ENCODE measurements around the gene USH2A. TPM values are rescaled to one million over a fixed set of nuclear protein-coding genes. Genes with fewer than 3 reads are reported as not detected.

The USH2A gene
- polyA plus RNA-seq, 1 of the 3 experiments (the other 2 are of a cell fraction): under 0.01 TPM

DNA sequence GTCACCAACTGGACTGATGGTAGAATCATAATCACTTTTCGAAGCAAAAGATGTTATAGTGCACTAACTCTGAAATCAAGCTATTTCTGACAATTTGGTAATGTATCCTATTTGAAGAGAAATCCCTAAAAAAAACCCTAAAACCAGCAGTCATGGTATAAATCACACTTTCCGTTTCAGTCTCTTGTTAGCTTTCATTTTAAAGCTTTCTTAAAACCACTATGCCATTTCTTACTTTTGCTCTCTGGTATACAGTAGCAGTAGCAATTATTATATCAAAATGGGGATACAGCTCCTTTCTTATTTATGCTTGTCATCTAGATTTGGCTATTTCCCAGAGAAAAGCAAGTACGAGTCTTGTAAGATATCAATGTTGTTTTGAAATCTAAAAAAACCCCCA is 532.8 kb downstream of the USH2A start:
- H2AFZ ChIP-seq (ENCODE audit: low read depth): no peak overlapping the region; the same call in 1 of the 2 replicates
- no peaks in the 10 kb centered on the region for H3K9me2 ChIP-seq
- no peak overlapping the region for H3K4me2 ChIP-seq
- no peaks in the 10 kb centered on the region for H3K27me3 ChIP-seq (ENCODE audit: insufficient read depth)
- WGBS (ENCODE audit: low lambda C conversion rate): 58% methylated on average over 3 of the region's 3 CpGs
- peaks cover 0 to 4% of the 10 kb centered on the region in 2 experiments; a peak in 3 of 4 replicates for H3K4me1 ChIP-seq (ENCODE audit: control insufficient read depth in 1 of 2, insufficient read depth in 2 of 2, low read depth in 1 of 2, low read length in 1 of 2)
- H3F3A ChIP-seq (replicated peaks; ENCODE audit: insufficient read depth): no peaks in the 10 kb centered on the region
- H4K20me1 ChIP-seq (ENCODE audit: insufficient read depth): no peaks in the 10 kb centered on the region
- TF ChIP-seq EZH2phosphoT487 (IDR thresholded peaks at IDR 0.05; ENCODE audit: borderline replicate concordance, low read depth) (no peak), FOXM1 (IDR thresholded peaks at IDR 0.05; ENCODE audit: low read depth) (no peak), YY1 (IDR thresholded peaks at IDR 0.05; ENCODE audit: low read depth) (no peak), RAD21 (IDR thresholded peaks at IDR 0.05; ENCODE audit: low read length) (no peak), MEF2A (IDR thresholded peaks at IDR 0.05; ENCODE audit: borderline replicate concordance, low read depth) (no peak), GATA2 (CRISPR knock-in tag; IDR thresholded peaks at IDR 0.05) (no peak), FOXJ3 (CRISPR knock-in tag; IDR thresholded peaks at IDR 0.05) (no peak), JUND (IDR thresholded peaks at IDR 0.05) (no peak), MXI1 (IDR thresholded peaks at IDR 0.05; ENCODE audit: low read depth, low read length) (no peak), SMC3 (IDR thresholded peaks at IDR 0.05; ENCODE audit: low read depth, low read length) (no peak), ELF1 (IDR thresholded peaks at IDR 0.05) (no peak), POLR2AphosphoS5 (IDR thresholded peaks at IDR 0.05; ENCODE audit: low read depth, low read length) (no peak), CHD2 (IDR thresholded peaks at IDR 0.05; ENCODE audit: low read length, partially characterized antibody) (no peak), RFX5 (IDR thresholded peaks at IDR 0.05; ENCODE audit: low read length) (no peak)
- TF ChIP-seq, protein P1, sequence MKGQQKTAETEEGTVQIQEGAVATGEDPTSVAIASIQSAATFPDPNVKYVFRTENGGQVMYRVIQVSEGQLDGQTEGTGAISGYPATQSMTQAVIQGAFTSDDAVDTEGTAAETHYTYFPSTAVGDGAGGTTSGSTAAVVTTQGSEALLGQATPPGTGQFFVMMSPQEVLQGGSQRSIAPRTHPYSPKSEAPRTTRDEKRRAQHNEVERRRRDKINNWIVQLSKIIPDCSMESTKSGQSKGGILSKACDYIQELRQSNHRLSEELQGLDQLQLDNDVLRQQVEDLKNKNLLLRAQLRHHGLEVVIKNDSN (IDR thresholded peaks at IDR 0.05; ENCODE audit: borderline replicate concordance, low read depth): no peak
- TF ChIP-seq, protein P2, sequence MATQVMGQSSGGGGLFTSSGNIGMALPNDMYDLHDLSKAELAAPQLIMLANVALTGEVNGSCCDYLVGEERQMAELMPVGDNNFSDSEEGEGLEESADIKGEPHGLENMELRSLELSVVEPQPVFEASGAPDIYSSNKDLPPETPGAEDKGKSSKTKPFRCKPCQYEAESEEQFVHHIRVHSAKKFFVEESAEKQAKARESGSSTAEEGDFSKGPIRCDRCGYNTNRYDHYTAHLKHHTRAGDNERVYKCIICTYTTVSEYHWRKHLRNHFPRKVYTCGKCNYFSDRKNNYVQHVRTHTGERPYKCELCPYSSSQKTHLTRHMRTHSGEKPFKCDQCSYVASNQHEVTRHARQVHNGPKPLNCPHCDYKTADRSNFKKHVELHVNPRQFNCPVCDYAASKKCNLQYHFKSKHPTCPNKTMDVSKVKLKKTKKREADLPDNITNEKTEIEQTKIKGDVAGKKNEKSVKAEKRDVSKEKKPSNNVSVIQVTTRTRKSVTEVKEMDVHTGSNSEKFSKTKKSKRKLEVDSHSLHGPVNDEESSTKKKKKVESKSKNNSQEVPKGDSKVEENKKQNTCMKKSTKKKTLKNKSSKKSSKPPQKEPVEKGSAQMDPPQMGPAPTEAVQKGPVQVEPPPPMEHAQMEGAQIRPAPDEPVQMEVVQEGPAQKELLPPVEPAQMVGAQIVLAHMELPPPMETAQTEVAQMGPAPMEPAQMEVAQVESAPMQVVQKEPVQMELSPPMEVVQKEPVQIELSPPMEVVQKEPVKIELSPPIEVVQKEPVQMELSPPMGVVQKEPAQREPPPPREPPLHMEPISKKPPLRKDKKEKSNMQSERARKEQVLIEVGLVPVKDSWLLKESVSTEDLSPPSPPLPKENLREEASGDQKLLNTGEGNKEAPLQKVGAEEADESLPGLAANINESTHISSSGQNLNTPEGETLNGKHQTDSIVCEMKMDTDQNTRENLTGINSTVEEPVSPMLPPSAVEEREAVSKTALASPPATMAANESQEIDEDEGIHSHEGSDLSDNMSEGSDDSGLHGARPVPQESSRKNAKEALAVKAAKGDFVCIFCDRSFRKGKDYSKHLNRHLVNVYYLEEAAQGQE (IDR thresholded peaks at IDR 0.05; ENCODE audit: low read depth, low read length): no peak
- TF ChIP-seq, protein P3, sequence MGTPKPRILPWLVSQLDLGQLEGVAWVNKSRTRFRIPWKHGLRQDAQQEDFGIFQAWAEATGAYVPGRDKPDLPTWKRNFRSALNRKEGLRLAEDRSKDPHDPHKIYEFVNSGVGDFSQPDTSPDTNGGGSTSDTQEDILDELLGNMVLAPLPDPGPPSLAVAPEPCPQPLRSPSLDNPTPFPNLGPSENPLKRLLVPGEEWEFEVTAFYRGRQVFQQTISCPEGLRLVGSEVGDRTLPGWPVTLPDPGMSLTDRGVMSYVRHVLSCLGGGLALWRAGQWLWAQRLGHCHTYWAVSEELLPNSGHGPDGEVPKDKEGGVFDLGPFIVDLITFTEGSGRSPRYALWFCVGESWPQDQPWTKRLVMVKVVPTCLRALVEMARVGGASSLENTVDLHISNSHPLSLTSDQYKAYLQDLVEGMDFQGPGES (IDR thresholded peaks at IDR 0.05; ENCODE audit: low read depth, low read length): no peak
- TF ChIP-seq, protein P4, sequence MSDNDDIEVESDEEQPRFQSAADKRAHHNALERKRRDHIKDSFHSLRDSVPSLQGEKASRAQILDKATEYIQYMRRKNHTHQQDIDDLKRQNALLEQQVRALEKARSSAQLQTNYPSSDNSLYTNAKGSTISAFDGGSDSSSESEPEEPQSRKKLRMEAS (IDR thresholded peaks at IDR 0.05; ENCODE audit: low read depth): no peak
- H3K36me3 ChIP-seq (replicated peaks in 1 of 2; ENCODE audit: control insufficient read depth in 1 of 2, insufficient read depth in 2 of 2, low read length in 1 of 2): no peaks in the 10 kb centered on the region
- no peak overlapping the region for H3K9ac ChIP-seq
- H3K79me2 ChIP-seq (ENCODE audit: insufficient read depth): no peaks in the 10 kb centered on the region
- H3K27ac ChIP-seq (ENCODE audit: low read depth in 2 of 2, low read length in 1 of 2): no peak overlapping the region
- CTCF ChIA-PET: no interaction called here
- POLR2A ChIA-PET: no interaction called here
- no peak for DNase-seq
- no peaks in the 10 kb centered on the region for H3K9me3 ChIP-seq
- no peak overlapping the region for H3K4me3 ChIP-seq (ENCODE audit: low read depth in 2 of 2, low read length in 1 of 2)
